Progenitor cell of endocrine pancreas (in vitro differentiated cells): ENCODE results near the gene OR51I2. TPM values are rescaled to one million over a fixed set of nuclear protein-coding genes. Genes with fewer than 3 reads are reported as not detected.

Experiments used
- DNase-seq: peaks from one replicate; pipeline ENCODE4 v3.0.0; 2021; ENCODE audit warnings: low spot score; ENCODE audit not compliant: unreplicated experiment
- H3K27ac Mint-ChIP-seq: 2 replicates; pipeline ENCODE4 v1.8.0; 2021; ENCODE audit warnings: mild to moderate bottlenecking, moderate library complexity, mixed read lengths
- H3K27me3 Mint-ChIP-seq: 2 replicates; pipeline ENCODE4 v1.8.0; 2021; ENCODE audit warnings: mixed read lengths
- H3K36me3 Mint-ChIP-seq: 2 replicates; pipeline ENCODE4 v1.8.0; 2022; ENCODE audit warnings: mixed read lengths; ENCODE audit not compliant: insufficient read depth
- H3K4me1 Mint-ChIP-seq: 2 replicates; pipeline ENCODE4 v1.8.0; 2021; ENCODE audit warnings: low read depth, mixed read lengths
- H3K4me3 Mint-ChIP-seq: 2 replicates; pipeline ENCODE4 v1.8.0; 2021; ENCODE audit warnings: low read depth, mild to moderate bottlenecking, moderate library complexity, mixed read lengths
- H3K9me3 Mint-ChIP-seq: 2 replicates; pipeline ENCODE4 v1.8.0; 2021; ENCODE audit warnings: low read depth, mixed read lengths
- CTCF ChIP-seq: fragments of 200-600 bp; sonication (generic); IDR thresholded peaks from one replicate; pipeline ENCODE4 v1.5.0; 2021; ENCODE audit warnings: antibody characterized with exemption, mild to moderate bottlenecking; ENCODE audit not compliant: unreplicated experiment
- total RNA-seq: library from RNA; stranded (reverse); gene quantifications from 2 replicates; pipeline ENCODE4 v1.2.1, GENCODE V29; 2021

Gene OR51I2
- total RNA-seq, 1 donor from 2014 or later, result not detected

- no peak for DNase-seq
- H3K4me3 Mint-ChIP-seq, result no peak overlapping the region
- no peak overlapping the region for H3K27ac Mint-ChIP-seq
- no peaks in the 10 kb centered on the region for H3K9me3 Mint-ChIP-seq
- H3K4me1 Mint-ChIP-seq, result no peaks in the 10 kb centered on the region
- no peaks in the 10 kb centered on the region for H3K36me3 Mint-ChIP-seq
- TF ChIP-seq CTCF, result no peak
- H3K27me3 Mint-ChIP-seq, result no peaks in the 10 kb centered on the region
Measured at GRCh38 chr11:5505363-5506048, 56.4 kb downstream of the OR51I2 start.

Other genes starting within 250 kb of the OR51I2 start
- gene OR51V1, start 248.6 kb upstream of the OR51I2 start, total RNA-seq, result not detected in 2 replicates
- gene HBB, start 222.3 kb upstream of the OR51I2 start, total RNA-seq, result not detected in 2 replicates
- not detected in 2 replicates for gene HBD, start 214.8 kb upstream of the OR51I2 start, total RNA-seq
- gene HBG1, start 199.5 kb upstream of the OR51I2 start, total RNA-seq, result not detected in 2 replicates
- gene HBG2, start 194.5 kb upstream of the OR51I2 start, total RNA-seq, result not detected in 2 replicates
- gene HBE1, start 179.4 kb upstream of the OR51I2 start, total RNA-seq, result not detected in 2 replicates
- gene OR51B4, start 147.4 kb upstream of the OR51I2 start, total RNA-seq, result not detected in 2 replicates
- not detected in 2 replicates for gene OR51B2, start 125.0 kb upstream of the OR51I2 start, total RNA-seq
- 0.34 and 0.44 TPM in 2 replicates for gene OR51B5, start 105.8 kb upstream of the OR51I2 start, total RNA-seq
- gene OR51B6, start 97.8 kb upstream of the OR51I2 start, total RNA-seq, result not detected in 2 replicates
- gene OR51M1, start 65.5 kb upstream of the OR51I2 start, total RNA-seq, result not detected in 2 replicates
- not detected in 2 replicates for gene OR51Q1, start 27.2 kb upstream of the OR51I2 start, total RNA-seq
- gene OR51I1, start 7.8 kb upstream of the OR51I2 start, total RNA-seq, result not detected in 2 replicates
- gene OR52D1, start 39.4 kb downstream of the OR51I2 start, total RNA-seq, result not detected in 2 replicates
- gene UBQLN3, start 60.6 kb downstream of the OR51I2 start, total RNA-seq, result not detected in 2 replicates
- 0.53 and 0.79 TPM in 2 replicates for gene UBQLNL, start 67.4 kb downstream of the OR51I2 start, total RNA-seq
- gene OR52H1, start 99.2 kb downstream of the OR51I2 start, total RNA-seq, result 0.26 TPM in 1 of 2 replicates, not detected in the other
- gene OR52B6, start 131.6 kb downstream of the OR51I2 start, total RNA-seq, result not detected in 2 replicates
- gene TRIM6, start 147.3 kb downstream of the OR51I2 start, total RNA-seq, result 5.4 and 5.8 TPM in 2 replicates
- 2.0 TPM in 2 replicates for gene TRIM34, start 175.7 kb downstream of the OR51I2 start, total RNA-seq
- gene TRIM5, start 235.8 kb downstream of the OR51I2 start, total RNA-seq, result 38.9 and 40.8 TPM in 2 replicates
- 0.89 and 1.7 TPM in 2 replicates for gene TRIM22, start 240.5 kb downstream of the OR51I2 start, total RNA-seq